NB4 (cell line): Measurements from ENCODE around the gene MAK.

ENCODE experiments used
- CTCF ChIP-seq: IDR thresholded peaks from one replicate; pipeline ENCODE4 v1.5.1; 2012; ENCODE audit warnings: low read depth, low read length
- POLR2A ChIP-seq: IDR thresholded peaks from 2 replicates; pipeline ENCODE4 v1.6.1; 2011; ENCODE audit warnings: mild to moderate bottlenecking; ENCODE audit not compliant: insufficient read length; ENCODE audit errors: extremely low read depth
- TF ChIP-seq, protein P1 (sequence below): IDR thresholded peaks from 2 replicates; pipeline ENCODE4 v1.6.1; 2011; ENCODE audit warnings: low read depth, low read length

DNA sequence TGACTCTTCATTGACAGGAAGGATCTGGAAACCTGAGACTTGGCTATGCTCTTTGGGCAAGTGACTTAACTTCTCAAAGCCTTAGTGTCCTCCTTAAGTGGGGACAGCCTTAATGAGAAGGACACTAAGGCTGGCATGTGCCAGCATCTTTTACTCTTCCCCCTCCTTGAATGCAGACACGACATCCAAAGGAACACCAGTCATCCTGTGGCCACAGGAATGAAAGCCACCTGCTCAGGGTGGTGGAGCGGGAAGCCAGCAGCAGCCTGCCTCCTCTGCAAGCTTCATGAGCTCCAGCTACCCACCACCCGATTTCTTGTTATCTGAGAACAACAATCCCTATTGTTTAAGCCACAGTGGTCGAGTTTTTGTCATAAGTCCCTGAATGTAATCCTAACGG is 46.2 kb downstream of the MAK start:
- TF ChIP-seq POLR2A (no peak), CTCF (no peak)
- TF ChIP-seq, protein P1, sequence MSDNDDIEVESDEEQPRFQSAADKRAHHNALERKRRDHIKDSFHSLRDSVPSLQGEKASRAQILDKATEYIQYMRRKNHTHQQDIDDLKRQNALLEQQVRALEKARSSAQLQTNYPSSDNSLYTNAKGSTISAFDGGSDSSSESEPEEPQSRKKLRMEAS, result no peak
